Putamen (tissue), 1 donor: ENCODE data around the gene GEN1.

Experiments
- DNase-seq: peaks from one replicate; pipeline ENCODE4 v3.0.0-alpha.2; 2016; ENCODE audit warnings: low spot score

GEN1 gene

GRCh38 chr2:17752892-17753802 is 791 bp upstream of the GEN1 start:
- DNase-seq = peak; percentile 32

- no peak for DNase-seq
Observed at GRCh38 chr2:17754773-17755425, 961 bp downstream of the GEN1 start.

DNA sequence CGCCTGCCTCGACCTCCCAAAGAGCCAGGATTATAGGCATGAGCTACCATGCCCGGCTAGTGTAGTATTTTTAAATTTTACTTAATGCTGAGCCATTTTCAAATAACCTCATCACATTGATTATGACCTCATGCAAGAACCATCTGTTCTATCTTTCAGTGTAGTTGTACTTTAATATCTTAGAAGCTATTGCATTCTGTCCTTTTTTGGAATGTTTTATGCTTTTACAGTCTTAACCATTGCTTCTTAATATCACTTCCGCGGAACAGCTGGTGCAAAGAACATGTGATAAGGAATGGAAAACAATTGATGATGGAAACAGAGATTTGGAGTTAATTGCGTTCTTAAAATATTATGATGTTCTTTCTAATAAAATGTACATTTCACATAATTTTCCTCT is 2.7 kb downstream of the GEN1 start:
- DNase-seq = no peak

GRCh38 chr2:17757321-17757720 is 3.4 kb downstream of the GEN1 start:
- no peak for DNase-seq

- DNase-seq = no peak
Observed at GRCh38 chr2:17758118-17758517, 4.2 kb downstream of the GEN1 start.

DNA sequence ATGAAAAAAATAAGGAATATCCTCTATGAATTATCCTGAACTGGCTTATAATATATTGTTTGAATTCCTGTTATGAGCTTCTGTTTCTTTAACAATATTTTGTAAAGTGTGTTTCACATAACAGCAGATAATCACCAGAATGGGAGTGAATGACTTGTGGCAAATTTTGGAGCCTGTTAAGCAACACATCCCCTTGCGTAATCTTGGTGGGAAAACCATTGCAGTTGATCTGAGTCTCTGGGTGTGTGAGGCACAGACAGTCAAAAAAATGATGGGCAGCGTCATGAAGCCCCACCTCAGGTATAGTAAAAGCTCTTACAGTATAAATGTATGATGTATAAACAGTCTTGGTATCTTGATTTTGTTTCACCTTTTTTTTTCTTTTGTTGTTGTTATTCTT is 5.9 kb downstream of the GEN1 start:
- no peak for DNase-seq

DNA sequence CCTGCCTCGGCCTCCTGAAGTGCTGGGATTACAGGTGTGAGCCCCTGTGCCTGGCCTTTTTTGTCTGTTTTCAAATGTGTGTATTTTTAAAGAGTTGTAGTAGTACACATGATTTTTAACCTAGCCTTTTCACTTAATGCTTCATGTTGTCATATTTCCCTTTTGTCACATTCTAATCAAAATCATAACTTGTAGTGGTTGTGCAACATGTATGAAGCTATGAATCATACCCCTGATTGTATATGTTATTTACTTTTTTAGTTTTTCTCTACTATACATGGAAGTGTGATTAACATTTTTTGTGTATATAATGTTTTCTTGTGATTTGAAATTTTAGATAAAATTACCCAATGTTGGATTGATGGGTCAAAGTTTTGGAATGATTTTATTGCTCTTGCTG is 8.5 kb downstream of the GEN1 start:
- no peak for DNase-seq

DNA sequence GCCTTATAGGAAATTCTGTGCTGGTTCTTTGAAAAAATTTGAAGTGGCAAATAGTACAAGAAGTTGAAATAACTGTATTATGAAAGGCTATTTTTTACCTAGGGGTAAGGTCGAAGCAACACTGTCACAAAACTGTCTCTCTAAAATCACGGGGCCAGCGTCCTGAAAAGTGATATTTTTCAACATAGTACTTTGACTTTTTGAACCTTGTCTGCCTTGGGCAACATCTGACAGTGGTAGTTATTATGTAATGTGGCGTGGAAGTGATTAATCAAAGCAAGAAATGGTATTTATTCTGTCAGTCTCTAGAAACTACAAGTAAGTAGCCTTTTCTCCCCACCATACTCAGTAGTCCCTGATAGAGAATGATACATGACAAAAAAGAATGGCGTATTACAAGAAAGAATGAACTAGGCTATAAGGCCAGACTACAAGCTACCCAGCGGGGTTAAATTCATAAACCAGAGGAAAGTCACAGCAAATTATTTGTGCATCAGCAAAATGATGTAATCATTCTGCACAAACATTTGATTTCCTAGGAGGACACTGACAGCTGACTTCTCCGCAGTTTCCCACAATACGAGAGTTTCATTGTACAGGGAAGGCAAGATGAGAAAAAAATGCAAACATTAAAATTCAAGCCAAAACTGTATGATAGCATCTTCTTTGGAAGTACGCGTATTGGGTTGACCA is 9.8 kb downstream of the GEN1 start:
- no peak for DNase-seq

GRCh38 chr2:17765398-17765797 is 11.5 kb downstream of the GEN1 start:
- DNase-seq = no peak

- DNase-seq = no peak
Observed at GRCh38 chr2:17768894-17769293, 15.0 kb downstream of the GEN1 start.

- no peak for DNase-seq
Observed at GRCh38 chr2:17771956-17772355, 18.0 kb downstream of the GEN1 start.

DNA sequence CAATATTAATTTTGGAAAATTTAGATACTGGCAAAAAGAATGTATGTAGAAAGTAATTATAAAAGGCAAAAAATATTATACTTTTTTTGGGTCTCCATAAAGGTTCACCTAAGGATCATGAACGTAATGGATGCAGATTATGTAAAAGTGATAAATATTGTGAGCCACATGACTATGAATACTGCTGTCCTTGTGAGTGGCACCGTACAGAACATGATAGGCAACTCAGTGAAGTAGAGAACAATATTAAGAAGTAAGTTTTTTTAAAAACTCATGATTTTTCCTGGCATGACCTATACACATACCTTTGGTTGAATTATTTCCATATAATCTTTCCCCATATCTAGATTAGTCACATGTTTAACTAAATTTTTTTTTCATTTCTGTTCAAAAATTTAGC is 18.6 kb downstream of the GEN1 start:
- DNase-seq = no peak

DNA sequence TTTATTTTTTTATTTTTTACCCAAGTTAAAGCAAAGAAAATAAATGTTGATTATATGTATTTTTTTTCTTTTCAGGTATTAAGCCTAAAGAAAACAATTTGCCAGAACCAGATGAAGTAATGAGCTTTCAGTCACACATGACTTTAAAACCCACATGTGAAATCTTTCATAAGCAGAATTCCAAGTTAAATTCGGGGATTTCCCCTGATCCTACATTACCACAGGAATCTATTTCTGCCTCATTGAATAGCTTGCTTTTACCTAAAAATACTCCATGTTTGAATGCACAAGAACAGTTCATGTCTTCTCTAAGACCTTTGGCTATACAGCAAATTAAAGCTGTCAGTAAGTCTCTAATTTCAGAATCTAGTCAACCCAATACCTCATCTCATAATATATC is 26.6 kb downstream of the GEN1 start:
- no peak for DNase-seq

DNA sequence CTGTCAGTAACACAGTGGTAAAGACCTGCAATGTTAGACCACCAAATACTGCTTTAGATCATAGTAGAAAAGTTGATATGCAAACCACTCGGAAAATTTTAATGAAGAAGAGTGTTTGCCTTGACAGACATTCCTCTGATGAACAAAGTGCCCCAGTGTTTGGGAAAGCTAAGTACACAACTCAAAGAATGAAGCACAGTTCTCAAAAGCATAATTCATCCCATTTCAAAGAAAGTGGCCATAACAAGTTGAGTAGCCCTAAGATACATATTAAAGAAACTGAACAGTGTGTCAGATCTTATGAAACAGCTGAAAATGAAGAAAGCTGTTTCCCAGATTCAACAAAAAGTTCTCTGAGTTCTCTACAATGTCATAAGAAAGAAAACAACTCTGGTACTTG is 27.5 kb downstream of the GEN1 start:
- no peak for DNase-seq

GRCh38 chr2:17786727-17787126 is 32.8 kb downstream of the GEN1 start:
- DNase-seq = no peak

GRCh38 chr2:17788773-17789172 is 34.8 kb downstream of the GEN1 start:
- no peak for DNase-seq

GRCh38 chr2:17790536-17790935 is 36.6 kb downstream of the GEN1 start:
- DNase-seq = no peak

DNA sequence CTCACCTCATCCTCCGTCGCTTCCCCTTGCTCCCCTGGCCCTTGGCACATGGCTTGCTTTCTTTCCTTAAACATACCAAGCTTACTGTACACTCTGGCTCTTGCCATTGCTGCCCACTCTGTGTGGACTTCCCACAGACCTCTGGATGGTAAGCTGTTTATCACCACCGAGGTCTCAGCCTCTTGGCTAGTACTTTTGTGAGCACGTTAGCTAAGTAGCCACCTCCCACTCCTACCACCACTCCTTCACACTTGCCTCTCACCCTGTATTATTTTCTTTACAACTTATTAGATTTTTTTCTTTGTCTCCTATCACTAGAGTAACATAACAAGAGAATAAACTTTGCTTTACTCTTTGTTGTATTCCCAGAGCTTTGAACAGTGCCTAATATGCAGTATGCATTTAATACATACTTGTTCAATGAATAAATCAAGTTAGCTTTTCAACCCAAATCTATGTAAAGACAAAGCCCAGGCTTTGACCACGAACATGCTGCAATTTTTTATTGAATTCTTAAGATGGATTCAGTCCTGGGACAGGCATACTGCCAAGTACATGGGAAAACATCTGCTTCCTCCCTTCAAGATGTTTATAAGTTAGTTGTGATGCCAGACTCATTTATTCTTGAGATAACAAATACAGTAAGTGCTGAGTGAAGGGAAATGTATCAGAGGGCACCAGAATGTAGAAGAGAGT is 37.3 kb downstream of the GEN1 start:
- no peak for DNase-seq

- DNase-seq = no peak
Observed at GRCh38 chr2:17791817-17792130, 37.8 kb downstream of the GEN1 start.

GRCh38 chr2:17792515-17792914 is 38.6 kb downstream of the GEN1 start:
- DNase-seq = no peak

DNA sequence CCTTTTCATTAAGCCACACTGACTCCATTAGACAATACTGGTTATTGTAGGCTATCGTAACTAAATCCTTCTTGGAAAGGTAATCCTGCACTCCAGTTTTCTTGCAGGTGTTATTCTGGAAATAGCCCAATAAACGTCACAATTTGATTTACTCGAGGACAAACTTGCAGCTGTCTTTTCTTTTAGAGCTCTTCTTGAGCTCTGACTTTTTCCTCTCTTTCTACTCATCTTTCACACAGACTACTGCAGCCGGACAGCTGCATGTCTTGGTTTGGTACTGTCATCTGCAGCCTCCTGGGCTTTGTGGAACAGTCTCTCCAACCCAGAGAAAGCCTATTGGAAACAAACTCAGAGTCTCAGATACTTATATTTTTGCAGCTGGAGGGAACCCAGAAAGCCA is 39.4 kb downstream of the GEN1 start:
- DNase-seq = no peak

GRCh38 chr2:17793803-17794354 is 39.9 kb downstream of the GEN1 start:
- no peak for DNase-seq
